Measurements from ENCODE around the gene HINT3. TPM values are rescaled to one million over a fixed set of nuclear protein-coding genes. Genes with fewer than 3 reads are reported as not detected.

Gene HINT3
- total RNA-seq, 1 donor from 2014 or later: 8.5 TPM

DNA sequence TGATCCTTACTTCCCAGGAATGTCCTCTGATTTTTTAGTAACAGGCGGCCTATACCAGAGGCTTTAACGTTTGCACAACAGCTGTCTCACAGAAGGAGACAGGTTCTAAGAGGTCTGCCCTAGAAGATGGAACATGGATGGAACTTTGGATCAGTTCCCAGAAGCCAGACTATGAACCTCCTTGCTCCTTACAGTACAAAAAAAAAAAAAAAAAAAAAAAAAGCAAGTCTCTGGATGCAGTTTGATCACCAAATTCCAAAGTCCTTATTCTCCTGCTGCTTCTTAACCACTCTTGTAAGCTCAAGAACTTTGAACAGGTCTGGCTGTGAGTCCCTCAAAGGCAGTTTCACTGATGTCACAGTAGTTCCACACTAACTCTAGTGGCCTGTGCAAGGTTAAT lies 27.7 kb downstream of the HINT3 start:
- no peaks in the 10 kb centered on the region for H3K36me3 Mint-ChIP-seq (ENCODE audit: low read depth)
- no peaks in the 10 kb centered on the region for H3K9me3 Mint-ChIP-seq
- DNase-seq: no peak
- H3K4me3 Mint-ChIP-seq: no peak overlapping the region
- intact Hi-C loops (cut with micrococcal nuclease): loop anchor here (10.0 kb wide), 1 partner anchor 830 kb away; the partner anchor contains the start of gene TPD52L1
- peaks cover 2% of the 10 kb centered on the region for H3K4me1 Mint-ChIP-seq
- H3K27me3 Mint-ChIP-seq: no peaks in the 10 kb centered on the region
- no peak overlapping the region for H3K27ac Mint-ChIP-seq

DNA sequence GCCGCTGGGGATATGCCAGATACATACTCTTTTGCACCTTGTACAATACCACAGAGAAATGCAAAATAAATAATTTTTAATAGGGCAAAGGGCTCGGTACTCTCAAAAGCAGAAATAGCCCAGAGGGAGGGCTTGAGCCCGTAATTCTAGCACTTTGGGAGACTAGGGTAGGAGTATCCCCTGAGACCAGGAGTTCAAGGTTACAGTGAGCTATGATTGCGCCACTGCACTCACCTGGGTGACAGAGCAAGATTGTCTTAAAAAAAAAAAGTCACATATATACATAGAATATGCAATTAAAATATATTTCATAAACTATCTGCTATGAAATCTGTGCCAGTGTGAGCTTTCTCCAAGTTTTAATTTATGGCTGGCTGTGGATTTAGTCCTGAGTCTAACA lies 29.0 kb downstream of the HINT3 start:
- intact Hi-C loops (cut with micrococcal nuclease): loop anchor here (5.0 to 10.0 kb wide), 2 partner anchors 352 to 831 kb away; partner anchors contain the start of gene TPD52L1
- Mint-ChIP-seq H3K4me1 (peaks cover 7% of the 10 kb centered on the region), H3K4me3 (peak overlapping the region; percentile 8), H3K27me3 (no peaks in the 10 kb centered on the region), H3K9me3 (no peaks in the 10 kb centered on the region), H3K27ac (no peak overlapping the region), H3K36me3 (ENCODE audit: low read depth) (no peaks in the 10 kb centered on the region)
- DNase-seq: no peak

DNA sequence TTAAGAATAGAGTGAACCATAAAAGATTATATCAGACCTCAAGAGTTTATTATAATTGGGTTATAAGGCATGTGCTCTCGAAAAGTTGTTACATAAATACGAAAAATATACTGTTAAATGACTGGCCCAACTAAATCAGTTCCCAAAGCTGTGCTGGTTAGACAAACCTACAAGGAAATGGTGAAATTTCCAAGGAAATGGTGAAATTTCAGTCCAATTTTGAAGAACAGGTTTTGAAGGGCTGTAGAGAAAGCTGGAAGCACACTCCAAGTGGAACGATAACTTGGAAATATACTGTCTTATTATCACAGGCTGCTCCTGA lies 29.4 kb downstream of the HINT3 start:
- H3K27ac Mint-ChIP-seq: no peak overlapping the region
- H3K27me3 Mint-ChIP-seq: no peaks in the 10 kb centered on the region
- no peaks in the 10 kb centered on the region for H3K9me3 Mint-ChIP-seq
- DNase-seq: no peak
- H3K4me1 Mint-ChIP-seq: peaks cover 7% of the 10 kb centered on the region
- no peaks in the 10 kb centered on the region for H3K36me3 Mint-ChIP-seq (ENCODE audit: low read depth)
- intact Hi-C loops (cut with micrococcal nuclease): loop anchor here (1.0 to 10.0 kb wide), 4 partner anchors 30 to 831 kb away; partner anchors contain the start of genes HINT3 and TPD52L1
- no peak overlapping the region for H3K4me3 Mint-ChIP-seq

DNA sequence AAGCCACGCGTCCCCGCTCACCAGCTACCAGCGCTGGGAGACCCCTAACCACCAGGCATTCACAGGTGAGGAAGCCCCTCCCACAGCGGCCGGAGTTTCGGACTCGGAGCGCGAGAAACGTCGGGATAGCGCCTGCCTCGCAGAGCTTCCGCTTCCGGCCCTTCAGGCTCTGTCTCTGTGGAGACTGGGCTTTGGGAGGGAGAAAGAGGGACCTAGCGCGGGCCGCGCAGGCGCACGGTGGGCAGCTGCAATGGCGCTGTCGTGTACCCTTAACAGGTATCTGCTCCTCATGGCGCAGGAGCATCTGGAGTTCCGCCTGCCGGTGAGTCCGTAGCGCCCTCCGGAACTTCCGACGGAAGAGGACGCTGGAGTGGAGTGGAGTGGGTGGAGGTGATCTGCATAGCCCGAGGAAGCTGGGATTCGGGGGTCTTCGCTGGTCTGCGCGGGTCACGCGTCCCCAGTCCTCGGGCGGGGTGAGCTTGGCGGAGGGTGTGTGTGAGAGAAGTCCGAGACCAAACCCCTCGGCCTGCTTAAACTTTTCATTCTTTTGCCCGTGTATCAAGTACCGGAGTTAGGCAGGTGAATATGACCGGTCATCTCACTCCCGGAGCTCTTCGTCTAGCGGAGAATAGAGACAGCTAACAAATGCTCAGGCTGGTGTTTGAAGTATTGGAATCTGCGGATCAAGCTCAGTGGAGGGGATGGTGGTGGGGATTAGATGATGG lies 29.9 kb downstream of the HINT3 start, which contains the start of gene TRMT11:
Gene TRMT11, plus strand, starts transcription at position 240 of the 725 bp plus-strand sequence. Its CDS starts 11 bp downstream, at position 251.
- DNase-seq: peak; percentile 93
- Mint-ChIP-seq H3K4me3 (peak within 1 kb of the TSS; percentile 8), H3K4me1 (peaks cover 7% of the 10 kb centered on the region), H3K36me3 (ENCODE audit: low read depth) (no peaks in the 10 kb centered on the region), H3K27ac (no peak within 1 kb of the TSS), H3K9me3 (no peaks in the 10 kb centered on the region), H3K27me3 (no peaks in the 10 kb centered on the region)
- intact Hi-C loops (cut with micrococcal nuclease): loop anchor here (1.0 to 10.0 kb wide), 4 partner anchors 30 to 832 kb away; partner anchors contain the start of genes HINT3 and TPD52L1

DNA sequence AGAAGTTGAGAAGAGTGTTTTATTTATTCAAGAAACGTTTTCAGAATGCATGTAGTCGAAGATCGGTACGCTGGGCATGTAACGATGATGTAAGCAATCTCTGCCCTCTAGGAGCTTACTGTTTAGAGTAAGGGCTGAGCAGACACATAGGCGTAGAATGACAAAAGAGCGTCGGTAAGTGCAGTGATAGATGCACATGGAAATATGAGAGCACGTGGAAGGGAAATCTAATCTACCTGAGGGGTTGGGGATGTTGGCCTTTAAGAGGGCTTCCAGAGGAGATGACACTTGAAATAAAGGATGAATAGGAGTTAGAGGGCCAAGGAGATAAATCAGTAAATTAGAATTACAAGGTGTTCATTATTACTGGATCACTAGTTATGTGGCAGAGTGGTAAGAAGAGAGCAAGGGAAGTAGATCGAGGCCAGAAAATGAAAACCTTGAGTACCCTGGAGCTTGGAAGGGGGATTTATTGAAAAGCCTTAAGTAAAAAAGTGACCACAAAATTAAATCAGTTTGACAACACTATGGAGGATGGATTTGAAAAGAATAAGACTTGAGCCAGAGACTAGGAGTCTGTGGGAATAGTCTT lies 30.6 kb downstream of the HINT3 start:
- Mint-ChIP-seq H3K4me3 (no peak overlapping the region), H3K36me3 (ENCODE audit: low read depth) (no peaks in the 10 kb centered on the region), H3K27me3 (no peaks in the 10 kb centered on the region), H3K27ac (no peak overlapping the region), H3K9me3 (no peaks in the 10 kb centered on the region), H3K4me1 (peaks cover 7% of the 10 kb centered on the region)
- intact Hi-C loops (cut with micrococcal nuclease): loop anchor here (5.0 to 10.0 kb wide), 2 partner anchors 350 to 832 kb away; partner anchors contain the start of gene TPD52L1
- no peak for DNase-seq

DNA sequence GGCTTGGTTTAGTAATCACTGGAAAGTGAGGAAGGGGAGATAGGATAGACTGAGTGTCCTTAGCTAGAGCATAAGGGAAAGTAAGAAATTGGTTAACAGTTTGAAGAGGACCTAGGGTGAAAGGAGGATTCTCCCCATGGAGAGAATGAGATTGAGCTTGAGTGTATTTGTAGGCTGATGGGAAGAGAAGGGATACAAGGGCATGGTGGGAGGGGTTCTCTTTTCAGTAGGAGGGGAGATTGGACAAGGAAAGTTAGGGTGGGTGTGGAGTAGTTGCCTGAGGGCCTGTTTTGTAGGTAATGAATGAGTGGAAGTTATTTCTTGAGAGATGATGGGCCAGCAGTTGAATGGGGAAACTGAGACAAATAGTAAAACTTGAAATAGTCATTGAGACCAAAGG lies 31.7 kb downstream of the HINT3 start:
- intact Hi-C loops (cut with micrococcal nuclease): loop anchor here (5.0 to 10.0 kb wide), 2 partner anchors 349 to 833 kb away; partner anchors contain the start of gene TPD52L1
- no peak for DNase-seq
- Mint-ChIP-seq H3K27ac (no peak overlapping the region), H3K36me3 (ENCODE audit: low read depth) (no peaks in the 10 kb centered on the region), H3K27me3 (no peaks in the 10 kb centered on the region), H3K4me1 (peaks cover 9% of the 10 kb centered on the region), H3K9me3 (no peaks in the 10 kb centered on the region), H3K4me3 (no peak overlapping the region)

DNA sequence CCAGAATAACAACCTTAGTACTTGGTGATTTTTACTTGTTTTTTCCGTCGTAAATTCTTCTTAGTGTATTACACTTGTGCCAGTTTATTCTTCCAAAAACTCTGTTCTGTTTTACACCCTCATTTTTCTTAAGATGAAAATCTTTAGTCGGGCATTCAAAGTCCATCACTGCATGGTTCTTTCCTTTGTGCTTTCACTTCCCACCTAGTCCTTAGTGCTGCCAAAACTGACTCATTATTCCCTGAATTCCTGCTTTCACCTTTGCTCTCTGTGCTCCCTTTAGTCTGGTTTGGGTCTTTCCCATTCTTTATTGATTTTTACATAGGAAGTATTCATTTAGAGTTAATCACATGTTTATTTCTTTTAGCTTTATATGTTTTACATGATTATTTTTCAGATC lies 33.1 kb downstream of the HINT3 start:
- Mint-ChIP-seq H3K36me3 (ENCODE audit: low read depth) (no peaks in the 10 kb centered on the region), H3K4me3 (no peak overlapping the region), H3K27me3 (no peaks in the 10 kb centered on the region), H3K9me3 (no peaks in the 10 kb centered on the region), H3K4me1 (peaks cover 11% of the 10 kb centered on the region), H3K27ac (no peak overlapping the region)
- DNase-seq: no peak
- intact Hi-C loops (cut with micrococcal nuclease): loop anchor here (5.0 to 10.0 kb wide), 3 partner anchors 348 to 835 kb away; partner anchors contain the start of gene TPD52L1

DNA sequence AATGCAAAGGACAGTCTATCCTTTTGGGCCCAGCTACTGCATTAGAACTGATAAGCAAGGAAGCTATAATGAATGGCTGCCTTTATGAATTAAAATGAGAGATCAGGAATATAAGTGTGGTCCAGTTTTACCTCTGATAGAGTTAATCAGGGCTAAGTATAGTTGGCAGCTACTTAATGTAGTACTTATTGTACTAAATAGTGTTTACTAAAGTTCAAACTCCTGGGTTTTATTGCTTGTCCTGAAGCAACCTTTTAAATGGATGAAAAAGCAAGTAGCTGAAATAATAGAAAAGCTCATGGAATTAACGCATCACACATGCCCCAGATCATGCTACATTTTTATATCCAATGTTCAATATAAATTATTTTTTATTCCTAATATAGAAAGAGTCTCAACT lies 35.1 kb downstream of the HINT3 start:
- Mint-ChIP-seq H3K27ac (no peak overlapping the region), H3K4me1 (peaks cover 21% of the 10 kb centered on the region), H3K9me3 (no peaks in the 10 kb centered on the region), H3K36me3 (ENCODE audit: low read depth) (no peaks in the 10 kb centered on the region), H3K4me3 (no peak overlapping the region), H3K27me3 (no peaks in the 10 kb centered on the region)
- intact Hi-C loops (cut with micrococcal nuclease): loop anchor here (10.0 kb wide), 1 partner anchor 663 kb away; no protein-coding TSS in a partner anchor
- DNase-seq: no peak

DNA sequence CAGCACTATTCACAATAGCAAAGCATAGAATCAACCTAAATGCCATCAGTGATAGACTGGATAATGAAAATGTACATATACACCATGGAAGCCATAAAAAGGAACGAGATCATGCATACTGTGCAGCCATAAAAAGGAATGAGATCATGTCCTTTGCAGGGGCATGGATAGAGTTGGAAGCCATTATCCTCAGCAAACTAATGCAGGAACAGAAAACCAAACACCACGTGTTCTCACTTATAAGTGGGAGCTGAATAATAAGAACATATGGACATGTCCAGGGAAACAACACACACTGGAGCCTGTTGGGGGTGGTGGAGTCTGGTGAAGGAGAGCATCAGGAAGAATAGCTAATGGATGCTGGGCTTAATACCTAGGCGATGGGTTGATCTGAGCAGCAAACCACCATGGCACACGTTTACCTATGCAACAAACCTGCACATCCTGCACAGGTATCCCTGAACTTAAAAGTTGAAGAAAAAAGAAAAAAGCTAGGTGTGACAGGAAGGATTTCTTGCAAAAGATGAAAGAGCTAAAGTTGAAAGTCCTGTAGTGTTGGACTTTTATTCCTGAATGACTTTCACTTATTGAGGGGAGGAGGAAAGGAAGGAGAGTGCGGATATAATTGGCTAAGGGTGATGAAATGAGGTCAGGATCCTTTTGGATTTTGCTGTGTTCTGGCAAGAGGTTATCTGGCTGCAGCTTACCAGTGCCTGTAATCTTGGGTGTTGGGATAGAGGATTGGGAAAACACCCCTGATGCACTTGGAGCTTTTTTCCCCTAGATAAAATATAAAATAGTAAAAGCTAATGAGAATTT lies 38.3 kb downstream of the HINT3 start:
- Mint-ChIP-seq H3K4me1 (peaks cover 15% of the 10 kb centered on the region), H3K27me3 (no peaks in the 10 kb centered on the region), H3K27ac (no peak overlapping the region), H3K4me3 (no peak overlapping the region), H3K9me3 (no peaks in the 10 kb centered on the region), H3K36me3 (ENCODE audit: low read depth) (peaks cover 16% of the 10 kb centered on the region)
- intact Hi-C loops (cut with micrococcal nuclease): loop anchor here (10.0 kb wide), 1 partner anchor 660 kb away; no protein-coding TSS in a partner anchor
- no peak for DNase-seq

DNA sequence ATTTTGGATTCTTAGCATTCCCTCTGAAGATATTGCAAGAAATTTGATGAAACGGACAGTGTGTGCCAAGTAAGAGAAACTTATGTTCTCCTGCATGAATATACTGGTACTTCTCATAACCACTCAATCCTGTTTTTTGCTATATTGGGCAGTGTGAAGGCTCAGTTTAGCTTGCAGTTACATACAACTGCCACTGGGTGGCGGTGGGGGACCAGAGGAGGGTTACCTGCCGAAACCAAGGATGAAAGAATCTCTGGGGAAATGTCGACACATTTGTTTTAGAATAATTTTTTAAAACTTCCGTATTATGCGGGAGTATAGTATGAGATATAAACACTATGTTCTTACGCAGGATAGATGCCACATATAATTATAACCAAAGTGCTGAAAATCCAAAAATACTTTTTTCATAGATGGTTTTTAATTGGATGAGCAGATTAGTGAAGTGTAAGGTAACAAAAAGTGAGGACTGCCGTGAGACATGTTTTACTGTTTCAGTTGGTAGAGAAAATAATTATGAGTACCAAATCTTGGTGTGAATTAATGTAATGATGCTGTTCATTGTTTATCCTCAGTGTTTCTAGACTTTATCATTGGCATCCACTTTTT lies 39.5 kb downstream of the HINT3 start:
- H3K9me3 Mint-ChIP-seq: no peaks in the 10 kb centered on the region
- peak overlapping the region; percentile 63 for H3K4me3 Mint-ChIP-seq
- peaks cover 13% of the 10 kb centered on the region for H3K4me1 Mint-ChIP-seq
- H3K27ac Mint-ChIP-seq: no peak overlapping the region
- intact Hi-C loops (cut with micrococcal nuclease): loop anchor here (1.0 to 10.0 kb wide), 3 partner anchors 175 to 1126 kb away; no protein-coding TSS in a partner anchor
- peaks cover 25% of the 10 kb centered on the region for H3K36me3 Mint-ChIP-seq (ENCODE audit: low read depth)
- no peaks in the 10 kb centered on the region for H3K27me3 Mint-ChIP-seq
- peak; percentile 91 for DNase-seq

DNA sequence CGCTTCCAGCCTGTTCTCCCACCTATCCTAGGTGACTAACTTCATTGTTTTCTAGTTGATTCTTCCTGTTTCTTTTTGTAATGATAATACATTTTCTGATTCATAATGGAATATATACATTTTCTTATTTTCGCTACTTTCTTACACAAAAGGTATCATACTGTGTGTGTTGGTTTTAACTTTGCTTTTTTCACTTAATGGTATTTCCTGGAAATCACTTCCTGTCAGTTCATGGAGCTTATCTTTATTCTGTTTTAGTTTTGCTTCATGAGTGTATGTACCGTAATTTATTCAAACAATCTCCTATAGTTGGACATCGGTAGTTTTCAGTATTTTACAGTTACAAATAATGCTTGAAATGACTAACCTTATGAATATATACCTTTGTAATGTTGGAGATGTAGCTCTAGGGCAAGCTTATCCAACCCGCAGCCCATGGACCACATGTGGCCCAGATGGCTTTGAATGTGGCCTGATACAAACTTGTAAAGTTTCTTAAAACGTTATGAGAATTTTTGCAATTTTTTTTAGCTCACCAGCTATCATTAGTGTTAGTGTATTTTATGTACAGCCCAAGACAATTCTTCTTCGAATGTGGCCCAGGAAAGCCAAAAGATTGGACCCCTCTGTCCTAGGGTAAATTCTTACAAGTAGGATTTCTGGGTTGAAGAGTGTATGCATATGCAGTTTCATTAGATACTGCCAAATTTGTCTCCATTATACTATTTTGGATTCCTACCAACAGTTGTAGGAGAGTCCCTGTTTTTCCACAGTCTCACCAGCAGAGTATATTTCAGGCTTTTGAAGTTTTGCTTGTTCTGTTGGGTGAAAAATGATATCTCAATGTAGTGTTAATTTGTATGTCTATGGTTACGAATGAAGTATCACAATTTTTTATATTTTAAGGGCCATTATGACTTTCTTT lies 46.4 kb downstream of the HINT3 start:
- no peaks in the 10 kb centered on the region for H3K9me3 Mint-ChIP-seq
- H3K27me3 Mint-ChIP-seq: no peaks in the 10 kb centered on the region
- DNase-seq: no peak
- peaks cover 17% of the 10 kb centered on the region for H3K4me1 Mint-ChIP-seq
- intact Hi-C loops (cut with micrococcal nuclease): no loop called here
- H3K4me3 Mint-ChIP-seq: peak overlapping the region; percentile 11
- peak overlapping the region; percentile 27 for H3K27ac Mint-ChIP-seq
- peaks cover 47% of the 10 kb centered on the region for H3K36me3 Mint-ChIP-seq (ENCODE audit: low read depth)

DNA sequence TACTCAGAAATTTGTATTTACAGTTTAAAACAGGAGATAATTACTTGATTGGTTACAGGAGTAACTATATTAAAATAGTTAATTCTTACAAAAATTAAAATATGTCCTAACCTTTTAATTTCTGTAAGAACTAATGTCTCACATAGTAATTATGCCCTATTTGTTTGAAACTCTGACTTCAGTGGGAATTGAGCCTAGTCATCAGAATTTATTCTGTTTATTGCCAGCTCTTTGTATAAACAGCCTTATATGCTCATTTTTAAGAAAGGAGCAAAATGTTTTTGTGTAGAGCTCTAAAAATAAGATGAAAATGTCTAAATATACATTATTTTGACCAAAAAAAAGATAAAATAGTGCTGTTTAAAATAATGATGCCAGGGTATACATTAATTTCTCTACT lies 51.2 kb downstream of the HINT3 start:
- H3K4me1 Mint-ChIP-seq: peaks cover 9% of the 10 kb centered on the region
- no peak overlapping the region for H3K4me3 Mint-ChIP-seq
- no peaks in the 10 kb centered on the region for H3K27me3 Mint-ChIP-seq
- no peak for DNase-seq
- peaks cover 35% of the 10 kb centered on the region for H3K36me3 Mint-ChIP-seq (ENCODE audit: low read depth)
- intact Hi-C loops (cut with micrococcal nuclease): no loop called here
- H3K27ac Mint-ChIP-seq: no peak overlapping the region
- no peaks in the 10 kb centered on the region for H3K9me3 Mint-ChIP-seq

Data from activated CD4-positive, alpha-beta T cell treated with anti-CD3 and anti-CD28 coated beads, Interleukin-2, amount 10 ng/mL, durations not matched to agents 24 days and 14 days (primary cell).